Right lobe of liver (tissue), 4 donors: ENCODE data around the gene PLCXD1.

Experiments
- POLR2A ChIP-seq: fragments of 450-650 bp; IDR thresholded peaks from one replicate; pipeline ENCODE4 v1.6.1; 2017; ENCODE audit warnings: antibody characterized with exemption, mild to moderate bottlenecking
- TF ChIP-seq, protein P1 (sequence below), 4 donors: fragments of 200-600 bp in 3 of 4; fragments of 450-650 bp in 1 of 4; IDR thresholded peaks; one replicate each; pipeline versions ENCODE4 v1.5.1 to v1.8.0; 2016 to 2022; ENCODE audit warnings: antibody characterized with exemption in 4 of 4, mild to moderate bottlenecking in 2 of 4
- donor health status: DM: no; HTN: no; CAD: no.
- donor health status: DM: no; HTN: no; CAD: no.
- donor health status: DM: no; HTN: yes; CAD: no.

DNA sequence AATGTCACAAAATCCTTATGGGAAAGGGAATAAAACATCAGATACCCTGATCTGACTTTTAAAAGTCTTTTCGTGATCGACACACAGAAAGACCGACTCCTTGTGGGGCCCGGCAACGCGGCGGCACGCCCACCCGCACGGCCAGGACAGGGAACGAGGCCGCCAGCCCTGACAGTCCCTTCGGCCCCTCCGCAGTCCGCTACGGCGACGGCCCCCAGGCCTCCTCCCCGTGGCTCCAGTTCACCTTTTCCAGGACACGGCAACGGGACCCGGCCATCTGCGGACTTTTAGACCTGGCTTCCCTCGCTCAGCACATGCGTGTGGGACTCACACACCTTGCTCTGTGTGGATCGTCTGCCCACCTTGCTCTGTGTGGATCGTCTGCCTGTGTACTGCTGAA lies 71.0 kb downstream of the PLCXD1 start:
- TF ChIP-seq, protein P1, sequence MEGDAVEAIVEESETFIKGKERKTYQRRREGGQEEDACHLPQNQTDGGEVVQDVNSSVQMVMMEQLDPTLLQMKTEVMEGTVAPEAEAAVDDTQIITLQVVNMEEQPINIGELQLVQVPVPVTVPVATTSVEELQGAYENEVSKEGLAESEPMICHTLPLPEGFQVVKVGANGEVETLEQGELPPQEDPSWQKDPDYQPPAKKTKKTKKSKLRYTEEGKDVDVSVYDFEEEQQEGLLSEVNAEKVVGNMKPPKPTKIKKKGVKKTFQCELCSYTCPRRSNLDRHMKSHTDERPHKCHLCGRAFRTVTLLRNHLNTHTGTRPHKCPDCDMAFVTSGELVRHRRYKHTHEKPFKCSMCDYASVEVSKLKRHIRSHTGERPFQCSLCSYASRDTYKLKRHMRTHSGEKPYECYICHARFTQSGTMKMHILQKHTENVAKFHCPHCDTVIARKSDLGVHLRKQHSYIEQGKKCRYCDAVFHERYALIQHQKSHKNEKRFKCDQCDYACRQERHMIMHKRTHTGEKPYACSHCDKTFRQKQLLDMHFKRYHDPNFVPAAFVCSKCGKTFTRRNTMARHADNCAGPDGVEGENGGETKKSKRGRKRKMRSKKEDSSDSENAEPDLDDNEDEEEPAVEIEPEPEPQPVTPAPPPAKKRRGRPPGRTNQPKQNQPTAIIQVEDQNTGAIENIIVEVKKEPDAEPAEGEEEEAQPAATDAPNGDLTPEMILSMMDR (IDR thresholded peaks at IDR 0.05): no peak
- no peak for TF ChIP-seq POLR2A
